Femur (tissue), 1 donor: ENCODE data around the gene UCKL1.
"Not testable (repeated sequence)": the region's sequence is repeated elsewhere in the genome, so short reads cannot be mapped to it uniquely, and the experiment has no call there.

Experiments
- DNase-seq: peaks from one replicate; pipeline ENCODE4 v3.0.0-alpha.2; 2017

UCKL1 gene

GRCh38 chr20:63917811-63918210 lies 38.4 kb downstream of the UCKL1 start:
- no peak for DNase-seq

GRCh38 chr20:63916371-63916939 lies 39.8 kb downstream of the UCKL1 start:
- not testable (repeated sequence) for DNase-seq

- no peak for DNase-seq
Measured at GRCh38 chr20:63915471-63915870, 40.7 kb downstream of the UCKL1 start.

- DNase-seq: no peak
Measured at GRCh38 chr20:63913768-63914167, 42.4 kb downstream of the UCKL1 start.

GRCh38 chr20:63911176-63911575 lies 45.0 kb downstream of the UCKL1 start:
- no peak for DNase-seq

GRCh38 chr20:63908008-63908682 lies 48.1 kb downstream of the UCKL1 start:
- DNase-seq: no peak

- DNase-seq: no peak
Measured at GRCh38 chr20:63903796-63904561, 52.2 kb downstream of the UCKL1 start.

GRCh38 chr20:63900413-63900812 lies 55.8 kb downstream of the UCKL1 start:
- no peak for DNase-seq

GRCh38 chr20:63898882-63899558 lies 57.2 kb downstream of the UCKL1 start:
- no peak for DNase-seq

- no peak for DNase-seq
Measured at GRCh38 chr20:63897978-63898561, 58.1 kb downstream of the UCKL1 start.

GRCh38 chr20:63896264-63897105 lies 59.7 kb downstream of the UCKL1 start:
- DNase-seq: peak; percentile 73

- no peak for DNase-seq
Measured at GRCh38 chr20:63895952-63896263, 60.3 kb downstream of the UCKL1 start.

- no peak for DNase-seq
Measured at GRCh38 chr20:63895202-63895951, 60.8 kb downstream of the UCKL1 start.

- peak; percentile 96 for DNase-seq
Measured at GRCh38 chr20:63894358-63895201, 61.6 kb downstream of the UCKL1 start, which contains the start of gene DNAJC5. TSS of gene DNAJC5 (plus strand) at chr20:63895126. CDS start at chr20:63928346, 33,220 bp downstream.

- DNase-seq: no peak
Measured at GRCh38 chr20:63893999-63894357, 62.2 kb downstream of the UCKL1 start.

GRCh38 chr20:63892402-63892801 lies 63.8 kb downstream of the UCKL1 start:
- DNase-seq: no peak

GRCh38 chr20:63891061-63892002 lies 64.9 kb downstream of the UCKL1 start:
- DNase-seq: no peak

- no peak for DNase-seq
Measured at GRCh38 chr20:63890616-63891015, 65.6 kb downstream of the UCKL1 start.

- no peak for DNase-seq
Measured at GRCh38 chr20:63890201-63890576, 66.0 kb downstream of the UCKL1 start.
